ENCODE measurements around the gene PPFIBP1.
"Not testable (repeated sequence)": the region's sequence is repeated elsewhere in the genome, so short reads cannot be mapped to it uniquely, and the experiment has no call there.

The PPFIBP1 gene

DNA sequence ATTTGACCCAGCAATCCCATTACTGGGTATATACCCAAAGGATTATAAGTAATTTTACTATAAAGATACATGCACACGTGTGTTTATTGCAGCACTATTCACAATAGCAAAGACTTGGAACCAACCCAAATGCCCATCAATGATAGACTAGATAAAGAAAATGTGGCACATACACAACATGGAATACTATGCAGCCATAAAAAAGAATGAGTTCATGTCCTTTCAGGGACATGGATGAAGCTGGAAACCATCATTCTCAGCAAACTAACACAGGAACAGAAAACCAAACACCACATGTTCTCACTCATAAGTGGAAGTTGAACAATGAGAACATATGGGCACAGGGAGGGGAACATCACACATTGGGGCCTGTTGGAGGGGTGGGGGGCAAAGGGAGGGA, 20.9 kb downstream of the PPFIBP1 start:
- DNase-seq = not testable (repeated sequence)

DNA sequence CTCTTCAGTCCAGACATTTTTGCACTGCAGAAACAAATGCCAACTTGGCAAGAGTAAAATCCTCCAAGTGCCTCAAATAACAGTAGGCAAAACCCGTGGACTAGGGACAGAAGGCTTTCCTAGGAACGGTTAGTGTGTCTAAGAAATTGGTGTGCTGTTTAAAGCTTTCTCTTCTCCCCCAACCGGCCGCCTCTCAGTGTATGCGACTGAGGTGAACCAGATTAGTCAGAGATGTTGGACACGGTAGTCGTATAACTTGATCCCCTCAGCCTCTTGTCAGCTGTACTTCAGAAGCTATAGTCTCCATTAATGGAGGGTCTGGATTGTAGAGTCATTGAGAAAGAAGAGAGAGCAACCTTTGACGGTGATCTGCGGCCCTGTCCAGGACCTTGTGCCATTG, 21.7 kb downstream of the PPFIBP1 start:
- no peak for DNase-seq

GRCh38 chr12:27547592-27547991, 23.6 kb downstream of the PPFIBP1 start:
- DNase-seq = no peak

GRCh38 chr12:27548301-27549199, 24.5 kb downstream of the PPFIBP1 start:
- no peak for DNase-seq

GRCh38 chr12:27549236-27549800, 25.3 kb downstream of the PPFIBP1 start:
- DNase-seq = no peak

GRCh38 chr12:27549801-27550652, 26.0 kb downstream of the PPFIBP1 start:
- no peak for DNase-seq

- DNase-seq = no peak
Measured at GRCh38 chr12:27550653-27550975, 26.6 kb downstream of the PPFIBP1 start.

GRCh38 chr12:27551172-27551840, 27.3 kb downstream of the PPFIBP1 start:
- no peak for DNase-seq

GRCh38 chr12:27552235-27552634, 28.2 kb downstream of the PPFIBP1 start:
- DNase-seq = no peak

DNA sequence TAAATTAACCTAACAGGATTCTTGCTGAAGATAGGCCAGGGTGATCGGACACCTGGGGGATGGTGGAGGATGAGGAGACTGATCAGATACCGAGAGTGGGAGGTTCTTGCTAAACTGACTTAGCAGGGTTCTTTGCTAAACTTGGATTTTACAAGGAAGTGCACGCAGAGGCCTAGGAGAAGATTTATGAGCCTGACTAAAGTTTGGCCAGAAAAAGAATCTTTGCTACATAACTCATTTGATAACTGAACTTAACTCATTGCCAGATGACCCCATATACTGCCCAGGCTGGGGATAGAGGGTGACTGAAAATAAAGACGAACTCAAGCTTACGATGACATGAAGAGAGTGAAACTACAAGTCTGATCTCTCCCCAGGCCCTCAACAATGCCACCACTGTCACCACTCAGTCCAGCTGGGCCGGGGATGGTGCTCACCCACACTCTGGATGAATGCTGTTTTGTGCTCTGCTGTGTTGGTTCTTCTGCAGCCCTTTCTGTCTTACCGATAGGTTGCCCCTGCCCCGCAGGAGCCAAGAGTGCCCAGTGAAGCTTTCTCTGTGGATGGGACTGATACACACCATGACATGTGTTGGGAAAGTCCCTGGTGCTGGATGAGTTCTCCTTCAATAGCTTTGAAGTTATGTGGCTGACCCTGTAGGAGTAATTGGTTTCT, 29.0 kb downstream of the PPFIBP1 start:
- DNase-seq = no peak

GRCh38 chr12:27553941-27554340, 29.9 kb downstream of the PPFIBP1 start:
- DNase-seq = no peak

- no peak for DNase-seq
Measured at GRCh38 chr12:27554421-27555186, 30.6 kb downstream of the PPFIBP1 start.

DNA sequence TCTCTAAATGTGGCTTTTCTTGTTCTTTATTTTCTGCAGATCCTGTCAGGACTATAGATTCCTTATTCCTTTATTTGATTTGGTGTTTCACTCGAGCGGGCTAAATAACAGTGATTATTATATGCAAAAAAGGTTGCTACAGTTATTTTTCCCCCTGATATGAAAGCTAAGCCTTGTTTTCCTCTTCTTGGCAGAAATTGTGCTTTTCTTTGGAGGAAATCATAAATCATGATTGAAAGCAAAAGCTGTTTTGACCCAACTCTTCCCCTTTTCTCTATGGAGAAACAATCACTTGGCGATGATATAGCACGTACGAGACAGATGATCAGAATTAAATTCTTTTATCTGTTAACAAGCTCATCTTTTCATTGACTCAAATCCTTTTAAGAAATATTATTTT, 31.4 kb downstream of the PPFIBP1 start:
- DNase-seq = no peak

DNA sequence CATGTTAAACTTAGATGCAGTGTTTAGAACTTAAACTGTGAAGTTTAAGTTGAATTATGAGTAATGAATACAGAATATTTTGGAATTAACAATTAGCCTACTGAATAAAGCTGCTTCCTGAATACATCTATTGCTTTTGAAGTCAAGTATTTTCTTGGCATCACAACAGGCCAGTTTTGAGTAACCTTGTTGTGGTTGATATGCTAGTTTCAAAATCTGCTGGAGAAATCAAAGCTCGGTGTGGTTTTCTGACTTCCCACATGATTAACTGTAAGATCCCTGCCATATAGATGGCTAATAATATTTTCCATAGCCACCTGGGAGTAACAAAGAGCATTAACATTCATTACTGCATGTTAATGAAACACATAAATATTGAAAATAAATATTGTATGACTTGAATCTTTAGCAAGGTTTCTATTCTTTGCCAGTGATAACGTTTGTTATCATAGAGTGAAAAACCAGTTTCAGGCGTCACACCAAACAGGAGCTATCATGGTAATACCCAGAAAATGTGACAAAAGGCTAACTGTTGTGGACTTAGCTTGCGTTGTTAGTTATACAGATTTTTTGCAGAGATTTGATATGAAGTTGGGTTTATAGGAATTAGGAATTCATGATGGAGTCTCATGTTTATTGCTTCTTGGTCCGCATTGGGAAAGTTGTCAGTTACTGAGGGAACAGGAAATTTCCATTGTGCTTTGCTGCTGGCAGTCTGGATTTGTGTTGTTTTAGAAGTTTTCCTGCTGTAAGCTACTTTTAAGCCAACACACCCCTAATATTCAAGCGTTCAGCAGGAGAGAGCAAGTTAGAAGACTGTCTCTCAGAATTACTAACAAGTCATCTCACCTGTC, 32.1 kb downstream of the PPFIBP1 start:
- no peak for DNase-seq

- no peak for DNase-seq
Measured at GRCh38 chr12:27560126-27560525, 36.1 kb downstream of the PPFIBP1 start.

GRCh38 chr12:27561535-27562350, 37.7 kb downstream of the PPFIBP1 start:
- no peak for DNase-seq

- no peak for DNase-seq
Measured at GRCh38 chr12:27564612-27565213, 40.7 kb downstream of the PPFIBP1 start.

DNA sequence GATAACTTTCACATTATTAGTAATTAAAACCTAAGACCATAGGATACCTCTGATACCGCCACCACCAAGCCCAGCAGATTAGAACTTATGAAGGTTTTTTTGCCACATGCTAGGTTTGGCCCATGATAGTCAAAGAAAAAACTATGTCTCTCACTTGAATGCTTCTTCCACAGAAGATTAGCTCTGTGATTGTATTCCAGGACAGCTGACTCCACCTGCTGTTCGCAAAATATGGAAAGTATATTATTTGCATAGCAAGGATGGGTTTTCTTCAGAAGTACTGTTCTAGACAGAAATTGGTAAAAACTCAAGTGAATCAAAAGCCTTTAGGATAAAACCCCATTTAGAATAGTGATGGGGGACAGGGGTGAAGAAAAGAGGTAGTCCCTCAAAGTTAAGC, 42.2 kb downstream of the PPFIBP1 start:
- DNase-seq = no peak

- DNase-seq = no peak
Measured at GRCh38 chr12:27566626-27567025, 42.6 kb downstream of the PPFIBP1 start.
